Mucosa of descending colon (tissue), 3 donors: ENCODE measurements around the gene BET1L. TPM values are rescaled to one million over a fixed set of nuclear protein-coding genes. Genes with fewer than 3 reads are reported as not detected.

Experiments
- ATAC-seq: fragments of 200-7000 bp; cut with Tn5 transposase; one replicate; pipeline ENCODE4 v1.9.1; 2020; ENCODE audit warnings: mild to moderate bottlenecking, moderate library complexity
- DNase-seq, 3 donors: peaks; one replicate each; pipeline ENCODE4 v3.0.0-alpha.2; 2020
- H3K36me3 ChIP-seq: fragments of 200-600 bp; one replicate; pipeline ENCODE4 v1.8.0; 2021; ENCODE audit warnings: low read depth, mild to moderate bottlenecking
- H3K4me1 ChIP-seq: fragments of 200-600 bp; one replicate; pipeline ENCODE4 v1.8.0; 2021; ENCODE audit warnings: low read depth, mild to moderate bottlenecking
- H3K4me3 ChIP-seq: fragments of 200-600 bp; one replicate; pipeline ENCODE4 v1.8.0; 2021; ENCODE audit warnings: mild to moderate bottlenecking
- H3K9me3 ChIP-seq: fragments of 200-600 bp; one replicate; pipeline ENCODE4 v1.8.0; 2021; ENCODE audit warnings: mild to moderate bottlenecking
- intact Hi-C, 2 donors: fragments of 100-400 bp; cut with DNase I in 1 of 2; cut with micrococcal nuclease in 1 of 2; formaldehyde crosslinking; loops; one replicate each; pipeline versions ENCODE4 v1.11.0 to v1.11.1; 2022; cut with DNase I, micrococcal nuclease
- total RNA-seq, 3 donors: library from RNA; stranded (reverse); fragmentation: NEBNext Ultra II Directional in 2 of 3; extraction: Animal tissue kit (Norgen Biotek cat#: 25700) in 2 of 3; gene quantifications; one replicate each; pipeline versions ENCODE4 v1.2.1 to v1.2.4, GENCODE V29; 2021 to 2023
- TF ChIP-seq, protein P1 (sequence below): fragments of 200-600 bp; IDR thresholded peaks from one replicate; pipeline ENCODE4 v1.8.0; 2022; ENCODE audit warnings: antibody characterized with exemption, mild to moderate bottlenecking
- donor health status: DM: no; HTN: no; CAD: no; lungs with moderate emphysema.
- donor health status: DM: no; HTN: no; CAD: no.
- donor health status: DM: no; HTN: yes; CAD: no.

Gene BET1L
- total RNA-seq, 3 donors from 2014 or later, result 51.5 to 59.9 (median 55.8) TPM

DNA sequence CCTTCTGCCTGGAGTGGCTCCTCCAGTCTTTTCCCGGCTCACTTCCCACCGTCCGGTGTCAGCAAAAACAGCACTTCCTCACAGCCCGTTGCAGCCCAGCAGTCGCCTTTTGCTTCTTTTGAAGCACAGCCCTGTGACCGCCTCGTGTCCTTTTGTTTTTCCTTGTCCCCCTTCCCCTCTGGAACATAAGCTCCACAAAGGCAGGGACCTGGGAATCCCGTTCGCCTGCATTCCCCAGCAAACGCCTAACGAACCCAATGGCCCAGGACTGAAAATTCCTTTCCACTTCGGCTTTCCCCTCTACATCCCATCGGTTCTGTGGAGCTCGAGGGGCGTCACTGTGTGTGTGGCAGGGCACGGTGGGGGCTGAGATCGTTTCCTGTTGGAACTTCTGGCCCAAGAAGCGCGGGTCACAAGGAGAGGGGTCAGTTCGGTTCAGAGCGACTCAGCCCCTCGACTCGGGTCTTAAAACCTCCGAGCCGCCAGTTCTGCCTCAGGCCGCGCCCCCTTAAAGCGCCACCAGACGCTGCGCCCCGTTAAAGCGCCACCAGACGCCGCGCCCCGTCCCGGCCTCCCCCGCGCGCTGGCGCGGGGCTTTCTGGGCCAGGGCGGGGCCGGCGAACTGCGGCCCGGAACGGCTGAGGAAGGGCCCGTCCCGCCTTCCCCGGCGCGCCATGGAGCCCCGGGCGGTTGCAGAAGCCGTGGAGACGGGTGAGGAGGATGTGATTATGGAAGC is 1.1 kb upstream of the BET1L start:
- Histone ChIP-seq H3K4me1 (peaks cover 21% of the 10 kb centered on the region), H3K36me3 (peaks cover 5% of the 10 kb centered on the region), H3K9me3 (no peaks in the 10 kb centered on the region), H3K4me3 (peak overlapping the region; percentile 62)
- ATAC-seq, result peak; percentile 75
- intact Hi-C loops, result no loop called here
- DNase-seq, result peak; percentile 85 to 92 (median 91)
- TF ChIP-seq, protein P1, sequence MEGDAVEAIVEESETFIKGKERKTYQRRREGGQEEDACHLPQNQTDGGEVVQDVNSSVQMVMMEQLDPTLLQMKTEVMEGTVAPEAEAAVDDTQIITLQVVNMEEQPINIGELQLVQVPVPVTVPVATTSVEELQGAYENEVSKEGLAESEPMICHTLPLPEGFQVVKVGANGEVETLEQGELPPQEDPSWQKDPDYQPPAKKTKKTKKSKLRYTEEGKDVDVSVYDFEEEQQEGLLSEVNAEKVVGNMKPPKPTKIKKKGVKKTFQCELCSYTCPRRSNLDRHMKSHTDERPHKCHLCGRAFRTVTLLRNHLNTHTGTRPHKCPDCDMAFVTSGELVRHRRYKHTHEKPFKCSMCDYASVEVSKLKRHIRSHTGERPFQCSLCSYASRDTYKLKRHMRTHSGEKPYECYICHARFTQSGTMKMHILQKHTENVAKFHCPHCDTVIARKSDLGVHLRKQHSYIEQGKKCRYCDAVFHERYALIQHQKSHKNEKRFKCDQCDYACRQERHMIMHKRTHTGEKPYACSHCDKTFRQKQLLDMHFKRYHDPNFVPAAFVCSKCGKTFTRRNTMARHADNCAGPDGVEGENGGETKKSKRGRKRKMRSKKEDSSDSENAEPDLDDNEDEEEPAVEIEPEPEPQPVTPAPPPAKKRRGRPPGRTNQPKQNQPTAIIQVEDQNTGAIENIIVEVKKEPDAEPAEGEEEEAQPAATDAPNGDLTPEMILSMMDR, result no peak

GRCh38 chr11:207863-208180 is 623 bp upstream of the BET1L start:
- TF ChIP-seq, protein P1, result no peak
- H3K9me3 ChIP-seq, result no peaks in the 10 kb centered on the region
- H3K4me1 ChIP-seq, result peaks cover 21% of the 10 kb centered on the region
- ATAC-seq, result peak; percentile 7
- H3K36me3 ChIP-seq, result peaks cover 5% of the 10 kb centered on the region
- peak overlapping the region; percentile 62 for H3K4me3 ChIP-seq
- no peak for DNase-seq
- intact Hi-C loops, result no loop called here

DNA sequence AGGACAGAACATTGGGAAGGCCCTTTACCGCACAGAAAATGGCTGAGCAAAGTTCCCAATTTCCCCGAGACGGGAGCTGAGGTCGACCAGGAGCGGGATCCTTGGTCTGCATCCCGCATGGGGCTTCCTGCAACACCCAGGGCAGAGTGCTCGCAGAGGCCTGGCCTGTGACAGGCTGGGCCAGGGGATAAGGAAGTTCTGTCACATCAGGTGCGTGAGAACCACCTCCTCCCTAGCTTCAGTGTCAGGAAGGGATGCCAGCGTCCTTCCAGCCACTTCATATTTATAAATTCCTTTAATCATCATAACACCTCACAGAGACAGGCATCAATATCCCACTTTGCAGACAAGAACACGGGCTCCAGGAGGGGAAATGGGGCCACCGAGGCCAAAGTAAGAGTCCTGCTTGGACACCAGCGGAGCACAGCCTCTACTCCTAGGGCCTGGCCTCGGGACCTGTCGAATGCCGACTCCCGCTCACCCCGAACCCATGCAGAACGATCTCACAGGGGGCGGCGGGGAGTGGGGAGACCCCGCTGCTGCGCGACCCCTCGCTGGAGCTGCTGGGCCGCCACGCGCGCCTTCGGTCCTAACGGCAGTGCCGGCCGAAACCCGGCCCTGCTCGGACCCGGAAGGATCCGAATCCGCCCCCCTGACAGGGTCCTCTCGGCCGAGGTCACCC is 532 bp downstream of the BET1L start:
- TF ChIP-seq, protein P1, result no peak
- intact Hi-C loops, result no loop called here
- peaks cover 21% of the 10 kb centered on the region for H3K4me1 ChIP-seq
- H3K4me3 ChIP-seq, result peak overlapping the region; percentile 62
- no peaks in the 10 kb centered on the region for H3K9me3 ChIP-seq
- ATAC-seq (peak; percentile 37), DNase-seq (peak; percentile 56 to 77 (median 71))
- H3K36me3 ChIP-seq, result peaks cover 5% of the 10 kb centered on the region

- ATAC-seq (no peak), DNase-seq (peak in 1 of 3 donors; percentile 43)
- Histone ChIP-seq H3K36me3 (peaks cover 5% of the 10 kb centered on the region), H3K4me1 (peaks cover 21% of the 10 kb centered on the region), H3K4me3 (no peak overlapping the region), H3K9me3 (no peaks in the 10 kb centered on the region)
- TF ChIP-seq, protein P1, result no peak
- intact Hi-C loops, result no loop called here
Observed at GRCh38 chr11:206002-206384, 1.2 kb downstream of the BET1L start.

DNA sequence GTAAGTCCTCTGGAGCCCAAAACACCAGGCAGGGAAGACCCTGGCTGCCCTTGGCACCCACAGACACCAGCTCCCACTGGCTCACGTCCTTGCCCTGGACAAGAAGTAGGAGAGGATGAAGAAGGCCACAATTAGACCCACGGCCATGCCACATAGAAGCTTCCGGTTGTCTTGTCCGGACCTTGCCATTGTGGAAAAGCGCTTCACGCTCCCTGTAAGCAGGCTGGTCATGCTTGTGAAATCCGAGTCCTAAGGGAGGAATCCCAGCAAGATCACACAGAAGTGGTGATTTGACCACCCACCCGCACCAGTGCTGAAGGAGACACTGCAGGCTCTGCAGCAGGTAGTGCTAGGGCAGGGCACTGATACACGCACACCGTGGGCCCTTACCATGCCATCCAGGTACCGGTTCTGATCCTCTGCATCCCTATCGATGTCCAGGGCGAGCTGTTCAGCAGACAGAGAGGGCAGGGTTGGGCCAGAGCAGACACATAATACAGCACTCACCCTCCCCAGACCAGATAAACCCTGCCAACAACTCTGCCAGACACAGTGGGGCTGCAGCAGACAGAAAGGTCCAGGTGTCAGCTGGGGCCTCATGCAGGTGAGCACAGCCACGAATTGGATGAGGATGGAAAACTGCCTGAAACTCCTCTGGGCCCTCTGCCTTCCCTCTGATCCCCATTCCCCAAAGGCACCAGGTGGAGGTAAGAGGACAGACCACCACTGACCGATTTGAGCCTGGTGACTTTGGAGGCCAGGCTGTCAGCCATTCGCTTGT is 1.8 kb downstream of the BET1L start:
- intact Hi-C loops, result no loop called here
- ATAC-seq, result no peak
- Histone ChIP-seq H3K9me3 (no peaks in the 10 kb centered on the region), H3K4me3 (no peak overlapping the region), H3K4me1 (peaks cover 21% of the 10 kb centered on the region), H3K36me3 (peaks cover 5% of the 10 kb centered on the region)
- TF ChIP-seq, protein P1, result no peak
- peak in 1 of 3 donors; percentile 52 for DNase-seq
